HG03565 (cell line): ENCODE data around the gene WWTR1.

Source experiments
- ATAC-seq: cut with Tn5 transposase; IDR thresholded peaks from one replicate; pipeline ENCODE4 v1.9.1; 2021; ENCODE audit warnings: mild to moderate bottlenecking, moderate library complexity; ENCODE audit not compliant: unreplicated experiment

WWTR1 gene

GRCh38 chr3:149572796-149573414, 84.9 kb downstream of the WWTR1 start:
- no peak for ATAC-seq

GRCh38 chr3:149571381-149571780, 86.4 kb downstream of the WWTR1 start:
- ATAC-seq, result no peak

DNA sequence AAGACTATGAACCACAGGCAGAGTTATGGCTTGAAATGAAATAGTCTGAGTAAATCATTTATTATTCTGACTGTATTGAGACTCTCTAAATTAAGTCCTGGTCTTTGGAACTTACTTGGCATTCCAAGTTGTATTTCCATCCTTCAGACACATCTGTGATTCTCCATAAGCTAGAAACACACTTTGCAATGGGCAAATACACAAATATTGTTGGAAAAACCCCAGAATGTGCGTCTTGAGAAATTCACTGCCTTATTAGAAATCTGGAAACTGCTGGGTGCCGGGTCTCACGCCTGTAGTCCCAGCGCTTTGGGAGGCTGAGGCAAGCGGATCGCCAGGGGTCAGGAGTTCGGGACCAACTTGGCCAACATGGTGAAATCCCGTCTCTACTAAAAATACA, 87.8 kb downstream of the WWTR1 start:
- no peak for ATAC-seq

- no peak for ATAC-seq
Measured at GRCh38 chr3:149567381-149567780, 90.4 kb downstream of the WWTR1 start.

GRCh38 chr3:149566292-149566975, 91.4 kb downstream of the WWTR1 start:
- ATAC-seq, result no peak

DNA sequence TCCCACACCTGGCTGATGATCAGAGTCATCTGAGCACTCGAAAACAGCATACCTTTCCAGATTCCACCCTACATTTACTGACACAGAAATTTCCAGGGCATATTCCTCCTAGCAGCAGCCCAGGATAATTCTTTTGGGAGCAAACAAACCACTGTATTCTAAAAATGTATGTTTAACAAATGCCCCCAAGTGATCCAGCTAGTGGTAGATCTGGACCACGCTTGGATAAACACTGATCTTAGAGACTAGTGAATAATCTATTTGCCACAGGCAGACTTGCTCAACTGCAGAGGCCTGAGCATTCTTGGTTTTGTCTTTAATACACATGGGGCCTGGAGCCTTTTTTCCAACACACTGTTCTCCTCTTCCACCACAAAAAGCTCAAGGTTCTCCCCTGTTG, 93.7 kb downstream of the WWTR1 start:
- ATAC-seq, result no peak

DNA sequence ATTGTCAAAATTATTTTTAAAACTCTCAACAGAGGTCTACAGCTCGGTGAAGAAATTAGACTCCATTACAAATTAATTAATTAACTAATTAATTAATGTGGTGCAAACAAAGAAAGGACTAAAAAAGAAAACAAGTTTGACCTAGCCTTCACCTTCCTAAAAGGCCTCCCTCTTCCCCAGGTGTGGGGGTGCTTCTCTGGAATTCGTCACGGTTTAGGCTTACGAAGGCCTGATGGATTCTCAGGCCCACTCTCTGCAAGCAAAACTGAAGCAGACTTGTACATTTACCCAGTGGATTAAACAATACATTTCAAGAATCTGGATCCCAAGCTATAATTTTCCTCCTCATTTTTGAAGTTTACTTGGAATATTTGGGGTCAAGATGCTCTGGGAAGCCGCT, 94.7 kb downstream of the WWTR1 start:
- no peak for ATAC-seq

- ATAC-seq, result no peak
Measured at GRCh38 chr3:149560617-149561016, 97.2 kb downstream of the WWTR1 start.

- ATAC-seq, result no peak
Measured at GRCh38 chr3:149560001-149560400, 97.8 kb downstream of the WWTR1 start.

- no peak for ATAC-seq
Measured at GRCh38 chr3:149559525-149559924, 98.3 kb downstream of the WWTR1 start.

DNA sequence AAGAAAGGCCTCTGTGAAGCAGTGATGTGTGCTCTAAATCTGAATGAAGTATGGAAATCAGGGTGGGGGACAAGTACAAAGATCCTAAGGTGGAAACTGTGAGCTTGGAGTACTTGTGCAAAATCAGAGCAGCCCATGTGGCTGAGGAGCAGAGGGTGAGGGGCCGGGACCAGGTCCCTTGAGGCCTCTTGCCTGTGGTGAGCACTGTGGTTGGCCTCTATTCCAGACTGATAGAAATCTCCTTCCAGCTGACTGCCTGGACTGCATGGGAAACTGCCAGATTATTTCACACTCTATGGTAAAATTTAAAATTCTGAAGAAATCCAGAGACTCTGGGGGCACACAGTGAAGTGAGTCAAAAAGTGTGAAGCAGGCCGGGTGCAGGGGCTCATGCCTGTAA, 101.9 kb downstream of the WWTR1 start:
- ATAC-seq, result no peak

DNA sequence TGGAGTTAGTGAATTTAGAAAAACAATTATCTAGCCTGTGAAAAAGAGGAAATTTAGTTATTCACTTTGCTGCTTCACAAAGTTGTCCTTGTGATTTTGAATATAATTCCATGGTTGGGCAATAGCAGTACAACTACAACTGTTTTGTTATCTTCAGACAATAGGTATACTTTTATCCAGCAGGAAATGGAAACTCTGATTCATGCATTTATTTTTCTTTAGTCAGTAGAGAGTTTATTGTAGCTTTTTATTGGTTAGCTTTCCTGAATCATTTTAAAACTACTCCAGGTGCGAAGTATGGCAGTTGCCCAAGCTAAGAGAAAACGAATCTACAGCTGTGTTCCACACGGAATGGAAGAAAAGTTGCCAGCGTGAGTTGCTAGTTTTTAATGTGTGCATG, 103.0 kb downstream of the WWTR1 start:
- ATAC-seq, result no peak

- ATAC-seq, result no peak
Measured at GRCh38 chr3:149553781-149554451, 103.9 kb downstream of the WWTR1 start.

DNA sequence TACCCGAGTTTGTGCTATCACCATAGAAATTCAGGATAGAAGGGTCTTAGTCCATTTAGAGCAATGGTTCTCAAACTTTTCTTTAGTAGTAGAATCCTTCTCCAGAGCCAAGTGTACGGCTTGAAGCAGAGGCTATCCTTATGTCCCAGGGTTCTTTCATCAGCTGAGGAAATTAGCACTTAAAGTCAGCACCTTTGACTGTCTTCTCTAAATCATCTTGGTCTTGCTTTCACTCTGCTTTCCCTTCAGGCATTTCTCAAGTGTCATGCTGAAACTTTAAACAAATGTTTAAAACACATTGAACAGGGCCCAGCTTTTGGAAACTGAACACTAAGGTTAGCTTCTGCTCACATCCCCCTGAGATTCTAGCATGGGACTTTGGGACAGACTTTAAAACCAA, 105.1 kb downstream of the WWTR1 start:
- no peak for ATAC-seq

- no peak for ATAC-seq
Measured at GRCh38 chr3:149551500-149551899, 106.3 kb downstream of the WWTR1 start.

- no peak for ATAC-seq
Measured at GRCh38 chr3:149548669-149549065, 109.2 kb downstream of the WWTR1 start.

DNA sequence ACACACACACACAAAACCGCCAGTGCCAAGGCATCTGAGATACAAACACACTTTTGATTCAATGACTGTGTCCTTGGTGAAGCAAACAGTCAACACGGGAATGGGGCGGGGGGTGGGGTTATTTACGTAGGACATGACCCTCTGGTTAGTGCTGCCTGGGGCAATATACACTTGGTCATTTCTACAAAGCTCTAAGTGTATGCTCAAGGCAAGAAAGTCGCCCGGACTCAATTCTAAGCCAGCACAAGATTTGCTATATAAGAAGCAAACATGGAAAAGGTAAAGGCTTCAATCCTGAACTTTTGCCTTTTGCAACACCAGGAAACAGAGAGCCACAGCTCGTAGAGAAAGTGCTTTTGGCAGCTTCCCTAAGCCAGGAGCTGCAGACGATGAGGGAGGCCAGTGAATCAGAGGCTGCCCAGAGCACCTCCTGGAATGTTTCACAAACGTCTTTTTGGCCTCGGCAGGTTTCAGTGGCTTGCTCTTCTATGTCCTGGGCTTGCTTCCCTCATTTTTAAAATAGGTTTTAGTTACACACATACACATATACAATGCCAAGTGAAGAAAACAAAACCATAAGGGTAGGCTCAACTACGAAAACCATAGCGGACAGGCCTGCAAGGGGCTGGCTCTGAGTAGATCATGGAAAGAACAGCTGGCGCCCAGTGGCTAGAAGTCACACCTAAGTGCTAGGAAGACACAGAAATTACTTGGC, 109.7 kb downstream of the WWTR1 start:
- ATAC-seq, result no peak

- ATAC-seq, result no peak
Measured at GRCh38 chr3:149547413-149547812, 110.4 kb downstream of the WWTR1 start.

DNA sequence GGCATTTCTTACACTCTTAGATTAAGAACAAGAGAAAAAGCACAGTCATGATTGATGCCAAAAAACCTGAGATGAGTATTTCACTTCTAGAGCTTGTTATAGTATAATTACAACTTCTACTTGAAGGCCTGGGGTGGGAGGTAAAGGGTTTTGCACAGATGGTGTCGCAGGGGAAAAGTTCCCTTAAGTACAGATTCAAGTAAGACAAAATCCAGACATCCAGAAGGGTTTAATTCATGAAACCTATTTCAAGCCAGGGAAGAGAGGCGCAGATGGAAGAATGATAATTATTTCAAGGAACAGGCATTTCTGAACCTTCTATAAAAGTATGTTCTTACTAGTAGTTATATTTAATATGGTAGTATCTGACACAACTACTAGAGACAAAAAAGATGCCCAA, 112.8 kb downstream of the WWTR1 start:
- no peak for ATAC-seq

GRCh38 chr3:149542375-149543312, 115.2 kb downstream of the WWTR1 start:
- no peak for ATAC-seq

GRCh38 chr3:149541091-149541491, 116.7 kb downstream of the WWTR1 start:
- ATAC-seq, result no peak
